GM13977 (cell line): ENCODE measurements around the gene MAPK11.

Experiments
- DNase-seq: peaks from one replicate; pipeline ENCODE4 v3.0.0; 2012; ENCODE audit warnings: low spot score
- CTCF ChIP-seq: IDR thresholded peaks from 2 replicates; pipeline ENCODE4 v1.5.1; 2012; ENCODE audit warnings: mild to moderate bottlenecking, control low read depth; ENCODE audit not compliant: insufficient read depth; ENCODE audit errors: extremely low read depth, missing control alignments
- in situ Hi-C: fragments of 300-500 bp; cut with MboI; formaldehyde crosslinking; loops from one replicate; pipeline ENCODE4 v1.12.0; 2022; ENCODE audit warnings: low sequenced_read_pairs, low pct_unique_long_range_greater_than_20kb, mixed read lengths, inconsistent platforms; ENCODE audit not compliant: unreplicated experiment

The MAPK11 gene

GRCh38 chr22:50304528-50305392, 34.6 kb upstream of the MAPK11 start:
- TF ChIP-seq CTCF = no peak
- no peak for DNase-seq
- in situ Hi-C loops = no loop called here

GRCh38 chr22:50303848-50304527, 33.8 kb upstream of the MAPK11 start:
- peak; percentile 18 for TF ChIP-seq CTCF
- no peak for DNase-seq
- in situ Hi-C loops = no loop called here

- in situ Hi-C loops = no loop called here
- TF ChIP-seq CTCF = no peak
- no peak for DNase-seq
These were observed 33.3 kb upstream of the MAPK11 start for GRCh38 chr22:50303515-50303847.

GRCh38 chr22:50302564-50302963, 32.4 kb upstream of the MAPK11 start:
- in situ Hi-C loops = no loop called here
- no peak for TF ChIP-seq CTCF
- DNase-seq = no peak

- no peak for DNase-seq
- in situ Hi-C loops = no loop called here
- no peak for TF ChIP-seq CTCF
These were observed 31.9 kb upstream of the MAPK11 start for GRCh38 chr22:50302041-50302541.

- in situ Hi-C loops = no loop called here
- no peak for DNase-seq
- no peak for TF ChIP-seq CTCF
These were observed 31.4 kb upstream of the MAPK11 start for GRCh38 chr22:50301581-50301991.
